DOHH2 (cell line): ENCODE measurements around the gene ASTN1.

Experiments
- EZH2phosphoT487 ChIP-seq: fragments of 200-600 bp; sonication (generic); IDR thresholded peaks from 2 replicates; pipeline ENCODE4 v1.6.1; 2017; ENCODE audit warnings: borderline replicate concordance, mild to moderate bottlenecking, antibody characterized with exemption, low read length, moderate library complexity, mixed read lengths
- TF ChIP-seq, protein P1 (sequence below): fragments of 200-600 bp; sonication (generic); IDR thresholded peaks from one replicate; pipeline ENCODE4 v1.5.1; 2014; ENCODE audit warnings: antibody characterized with exemption, mild to moderate bottlenecking, low read depth, low read length; ENCODE audit not compliant: poor library complexity, severe bottlenecking

DNA sequence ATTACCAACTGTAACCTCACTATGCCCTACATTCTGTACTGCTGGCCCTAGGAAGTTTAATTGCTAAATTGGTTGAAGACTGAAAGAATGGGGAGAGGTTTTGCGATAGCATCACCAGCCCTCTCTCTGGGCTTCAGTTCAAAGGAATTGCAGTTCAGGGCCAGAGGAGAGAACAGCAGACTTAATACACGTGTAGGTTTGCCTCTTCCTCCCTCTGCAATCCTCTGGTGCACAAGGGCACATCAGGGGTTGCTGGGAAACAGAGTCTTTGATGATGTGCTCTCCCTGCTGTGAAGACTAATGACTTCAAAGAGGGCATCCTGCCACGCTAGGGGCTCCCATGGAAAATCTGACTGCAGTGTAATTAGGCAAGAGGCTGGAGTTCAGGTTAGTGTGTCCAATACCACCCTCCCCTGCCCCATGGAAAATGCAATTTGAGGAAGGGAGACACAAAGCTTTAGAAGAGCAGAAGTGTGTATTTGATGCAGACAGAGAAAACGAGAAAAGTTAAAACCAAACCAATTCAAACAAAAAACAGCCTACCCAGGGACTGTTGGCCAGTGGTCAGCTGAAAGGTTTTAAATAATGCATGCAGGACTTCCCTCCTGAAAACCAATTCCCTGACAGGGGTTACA is 167.9 kb downstream of the ASTN1 start:
- TF ChIP-seq, protein P1, sequence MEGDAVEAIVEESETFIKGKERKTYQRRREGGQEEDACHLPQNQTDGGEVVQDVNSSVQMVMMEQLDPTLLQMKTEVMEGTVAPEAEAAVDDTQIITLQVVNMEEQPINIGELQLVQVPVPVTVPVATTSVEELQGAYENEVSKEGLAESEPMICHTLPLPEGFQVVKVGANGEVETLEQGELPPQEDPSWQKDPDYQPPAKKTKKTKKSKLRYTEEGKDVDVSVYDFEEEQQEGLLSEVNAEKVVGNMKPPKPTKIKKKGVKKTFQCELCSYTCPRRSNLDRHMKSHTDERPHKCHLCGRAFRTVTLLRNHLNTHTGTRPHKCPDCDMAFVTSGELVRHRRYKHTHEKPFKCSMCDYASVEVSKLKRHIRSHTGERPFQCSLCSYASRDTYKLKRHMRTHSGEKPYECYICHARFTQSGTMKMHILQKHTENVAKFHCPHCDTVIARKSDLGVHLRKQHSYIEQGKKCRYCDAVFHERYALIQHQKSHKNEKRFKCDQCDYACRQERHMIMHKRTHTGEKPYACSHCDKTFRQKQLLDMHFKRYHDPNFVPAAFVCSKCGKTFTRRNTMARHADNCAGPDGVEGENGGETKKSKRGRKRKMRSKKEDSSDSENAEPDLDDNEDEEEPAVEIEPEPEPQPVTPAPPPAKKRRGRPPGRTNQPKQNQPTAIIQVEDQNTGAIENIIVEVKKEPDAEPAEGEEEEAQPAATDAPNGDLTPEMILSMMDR, result no peak
- TF ChIP-seq EZH2phosphoT487, result no peak
